CD4-positive, alpha-beta T cell treated with Interleukin-1 beta for 1 hour (primary cell): Measurements from ENCODE around the gene PCDHGA7.
"Not testable (repeated sequence)": the region's sequence is repeated elsewhere in the genome, so short reads cannot be mapped to it uniquely, and the experiment has no call there.

Experiments
- DNase-seq, 2 donors: peaks; one replicate each; pipeline ENCODE4 v3.0.0-alpha.2; 2020 to 2022

Gene PCDHGA7

GRCh38 chr5:141382469-141383294 lies at the start of gene PCDHGA7:
TSS of gene PCDHGA7 (plus strand) at chr5:141382742. CDS start at chr5:141382900, 158 bp downstream.
- no peak for DNase-seq

DNA sequence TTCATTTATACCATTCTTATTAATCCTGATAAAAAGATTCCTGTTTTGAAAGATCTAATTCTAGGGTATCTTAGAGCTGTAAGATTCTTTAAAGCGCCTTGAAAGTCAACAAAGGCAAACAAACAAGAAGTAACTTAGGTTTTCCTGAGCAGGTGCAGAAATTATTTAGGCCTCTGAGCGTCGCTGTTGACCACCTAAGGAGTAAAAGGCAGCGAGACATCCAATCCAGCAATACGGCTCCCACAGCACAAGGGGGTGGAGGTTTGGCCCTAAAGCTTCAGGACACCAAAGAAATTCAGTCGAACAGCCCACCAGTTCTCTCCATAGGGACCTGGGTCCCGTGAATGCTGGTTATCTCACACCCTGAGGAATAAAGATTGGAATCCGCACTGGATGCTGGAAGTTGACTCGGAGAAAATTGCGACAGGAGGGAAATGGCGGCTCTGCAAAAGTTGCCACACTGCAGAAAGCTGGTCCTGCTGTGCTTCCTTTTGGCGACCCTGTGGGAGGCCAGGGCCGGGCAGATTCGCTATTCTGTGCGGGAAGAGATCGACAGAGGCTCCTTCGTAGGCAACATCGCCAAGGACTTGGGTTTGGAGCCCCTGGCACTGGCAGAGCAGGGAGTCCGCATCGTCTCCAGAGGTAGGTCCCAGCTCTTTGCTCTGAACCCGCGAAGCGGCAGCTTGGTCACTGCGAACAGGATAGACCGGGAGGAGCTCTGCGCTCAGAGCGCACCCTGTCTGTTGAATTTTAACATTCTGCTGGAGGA lies 43.8 kb upstream of the PCDHGA7 start, which contains the start of gene PCDHGA2:
PCDHGA2 (plus strand) TSS at position 223 of the 769 bp plus-strand sequence.
- no peak for DNase-seq

DNA sequence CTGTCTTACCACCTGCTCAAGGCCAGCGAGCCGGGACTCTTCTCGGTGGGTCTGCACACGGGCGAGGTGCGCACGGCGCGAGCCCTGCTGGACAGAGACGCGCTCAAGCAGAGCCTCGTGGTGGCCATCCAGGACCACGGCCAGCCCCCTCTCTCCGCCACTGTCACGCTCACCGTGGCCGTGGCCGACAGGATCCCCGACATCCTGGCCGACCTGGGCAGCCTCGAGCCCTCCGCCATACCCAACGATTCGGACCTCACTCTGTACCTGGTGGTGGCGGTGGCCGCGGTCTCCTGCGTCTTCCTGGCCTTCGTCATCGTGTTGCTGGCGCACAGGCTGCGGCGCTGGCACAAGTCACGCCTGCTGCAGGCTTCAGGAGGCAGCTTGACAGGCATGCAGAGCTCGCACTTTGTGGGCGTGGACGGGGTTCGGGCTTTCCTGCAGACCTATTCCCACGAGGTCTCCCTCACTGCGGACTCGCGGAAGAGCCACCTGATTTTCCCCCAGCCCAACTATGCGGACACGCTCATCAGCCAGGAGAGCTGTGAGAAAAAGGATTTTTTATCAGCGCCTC lies 41.7 kb upstream of the PCDHGA7 start:
- DNase-seq: not testable (repeated sequence)

DNA sequence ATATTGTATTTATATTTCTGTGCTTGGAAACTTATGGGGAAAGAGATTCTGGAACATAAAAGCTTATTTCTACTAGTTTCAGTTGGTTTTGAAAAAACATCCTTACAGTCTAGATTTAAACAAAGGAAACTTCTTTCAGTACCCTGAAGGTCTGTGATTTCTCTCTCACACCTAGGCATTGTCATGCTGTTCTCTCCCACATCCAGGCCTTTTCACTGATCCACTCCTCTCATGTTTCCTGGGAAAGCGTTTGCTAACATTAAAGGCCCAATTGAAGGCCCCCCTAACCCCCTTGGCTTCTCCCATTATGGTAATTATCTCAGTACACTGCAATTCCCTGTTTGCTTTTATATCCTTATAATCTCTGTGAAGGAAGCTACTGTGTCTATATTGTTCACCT lies 39.8 kb upstream of the PCDHGA7 start:
- no peak for DNase-seq

- no peak for DNase-seq
Observed at GRCh38 chr5:141343242-141343952, 39.1 kb upstream of the PCDHGA7 start, which contains the start of gene PCDHGA3. TSS of gene PCDHGA3 (plus strand) at chr5:141343829. CDS start at chr5:141344034, 205 bp downstream.

DNA sequence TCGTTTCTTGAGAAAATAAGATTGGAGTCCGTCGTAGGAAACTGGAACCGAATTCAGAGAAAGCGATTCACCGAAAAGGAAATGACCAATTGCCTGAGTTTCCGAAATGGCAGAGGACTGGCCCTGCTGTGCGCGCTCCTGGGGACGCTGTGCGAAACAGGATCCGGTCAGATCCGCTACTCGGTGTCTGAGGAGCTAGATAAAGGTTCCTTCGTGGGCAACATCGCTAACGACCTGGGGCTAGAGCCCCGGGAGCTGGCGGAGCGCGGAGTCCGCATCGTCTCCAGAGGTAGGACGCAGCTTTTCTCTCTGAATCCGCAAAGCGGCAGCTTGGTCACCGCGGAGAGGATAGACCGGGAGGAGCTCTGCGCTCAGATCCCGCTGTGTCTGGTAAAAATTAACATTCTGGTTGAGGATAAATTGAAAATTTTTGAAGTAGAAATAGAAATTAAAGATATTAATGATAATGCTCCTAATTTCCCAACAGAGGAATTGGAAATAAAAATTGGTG lies 38.5 kb upstream of the PCDHGA7 start:
- DNase-seq: no peak

- no peak for DNase-seq
Observed at GRCh38 chr5:141345327-141345726, 37.2 kb upstream of the PCDHGA7 start.

GRCh38 chr5:141346017-141346416 lies 36.5 kb upstream of the PCDHGA7 start:
- DNase-seq: not testable (repeated sequence)

- peak; percentile 18 to 46 for DNase-seq
Observed at GRCh38 chr5:141349917-141350619, 32.5 kb upstream of the PCDHGA7 start, which contains the start of gene PCDHGB1. TSS of gene PCDHGB1 (plus strand) at chr5:141350099. CDS start at chr5:141350261, 162 bp downstream.

DNA sequence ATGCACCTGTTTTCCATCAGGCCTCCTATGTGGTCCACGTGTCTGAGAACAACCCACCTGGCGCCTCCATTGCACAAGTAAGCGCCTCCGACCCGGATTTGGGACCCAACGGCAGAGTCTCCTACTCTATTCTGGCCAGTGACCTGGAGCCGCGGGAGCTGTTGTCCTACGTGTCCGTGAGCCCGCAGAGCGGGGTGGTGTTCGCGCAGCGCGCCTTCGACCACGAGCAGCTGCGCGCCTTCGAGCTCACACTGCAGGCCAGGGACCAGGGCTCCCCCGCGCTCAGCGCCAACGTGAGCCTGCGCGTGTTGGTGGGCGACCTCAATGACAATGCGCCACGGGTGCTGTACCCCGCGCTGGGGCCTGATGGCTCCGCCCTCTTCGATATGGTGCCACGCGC lies 31.0 kb upstream of the PCDHGA7 start:
- no peak for DNase-seq

GRCh38 chr5:141354900-141355469 lies 27.6 kb upstream of the PCDHGA7 start, which contains the start of gene PCDHGA4:
TSS of gene PCDHGA4 (plus strand) at chr5:141355021. CDS start at chr5:141355108, 87 bp downstream.
- peak in 1 of 2 donors; percentile 16 for DNase-seq

GRCh38 chr5:141355641-141356040 lies 26.9 kb upstream of the PCDHGA7 start:
- DNase-seq: no peak

DNA sequence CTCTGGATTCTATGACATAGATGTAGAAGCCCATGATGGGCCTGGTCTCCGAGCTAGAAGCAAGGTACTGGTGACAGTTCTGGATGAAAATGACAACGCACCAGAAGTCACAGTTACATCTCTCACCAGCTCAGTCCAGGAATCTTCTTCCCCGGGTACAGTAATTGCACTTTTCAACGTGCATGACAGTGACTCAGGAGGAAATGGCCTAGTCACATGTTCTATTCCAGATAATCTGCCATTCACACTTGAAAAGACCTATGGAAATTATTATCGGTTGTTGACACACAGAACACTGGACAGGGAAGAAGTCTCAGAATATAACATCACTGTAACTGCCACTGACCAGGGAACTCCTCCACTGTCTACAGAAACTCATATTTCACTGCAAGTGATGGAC lies 26.4 kb upstream of the PCDHGA7 start:
- DNase-seq: no peak

DNA sequence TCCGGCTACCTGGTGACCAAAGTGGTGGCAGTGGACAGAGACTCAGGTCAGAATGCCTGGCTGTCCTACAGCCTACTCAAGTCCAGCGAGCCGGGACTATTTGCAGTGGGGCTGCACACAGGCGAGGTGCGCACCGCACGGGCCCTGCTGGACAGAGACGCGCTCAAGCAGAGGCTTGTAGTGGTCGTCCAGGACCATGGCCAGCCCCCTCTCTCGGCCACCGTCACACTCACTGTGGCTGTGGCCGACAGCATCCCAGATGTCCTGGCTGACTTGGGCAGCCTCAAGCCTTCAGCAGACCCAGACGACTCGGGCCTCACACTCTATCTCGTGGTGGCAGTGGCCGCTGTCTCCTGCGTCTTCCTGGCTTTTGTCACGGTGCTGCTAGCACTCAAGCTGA lies 25.6 kb upstream of the PCDHGA7 start:
- no peak for DNase-seq

GRCh38 chr5:141359790-141360426 lies 22.6 kb upstream of the PCDHGA7 start, which contains the start of gene PCDHGB2:
TSS of gene PCDHGB2 (plus strand) at chr5:141359994. CDS start at chr5:141360136, 142 bp downstream.
- peak in 1 of 2 donors; percentile 41 for DNase-seq

- DNase-seq: no peak
Observed at GRCh38 chr5:141360685-141361084, 21.9 kb upstream of the PCDHGA7 start.

GRCh38 chr5:141362719-141363118 lies 19.8 kb upstream of the PCDHGA7 start:
- no peak for DNase-seq

DNA sequence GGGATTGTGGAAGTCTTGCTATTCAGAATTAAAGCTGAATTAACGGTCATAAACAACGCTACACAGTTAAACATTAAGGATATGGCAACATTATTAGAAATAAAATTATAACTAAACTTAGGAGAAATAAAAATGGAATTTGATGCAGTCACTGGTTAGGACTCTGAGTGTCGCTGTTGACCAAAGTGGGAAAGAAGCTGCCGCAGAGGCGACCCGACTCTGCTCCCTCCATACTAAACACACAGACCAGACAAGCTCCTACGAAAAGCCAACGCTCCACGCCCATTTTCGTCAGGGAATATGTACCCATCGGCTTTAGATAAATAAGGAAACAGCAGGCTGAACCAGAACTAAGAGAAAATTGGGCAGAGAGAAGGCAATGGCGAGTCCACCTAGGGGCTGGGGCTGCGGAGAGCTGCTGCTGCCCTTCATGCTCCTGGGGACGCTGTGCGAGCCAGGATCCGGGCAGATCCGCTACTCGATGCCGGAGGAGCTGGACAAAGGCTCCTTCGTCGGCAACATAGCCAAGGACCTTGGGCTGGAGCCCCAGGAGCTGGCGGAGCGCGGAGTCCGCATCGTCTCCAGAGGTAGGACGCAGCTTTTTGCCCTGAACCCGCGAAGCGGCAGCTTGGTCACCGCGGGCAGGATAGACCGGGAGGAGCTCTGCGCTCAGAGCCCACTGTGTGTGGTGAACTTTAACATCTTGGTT lies 18.4 kb upstream of the PCDHGA7 start, which contains the start of gene PCDHGA5:
PCDHGA5 (plus strand) TSS at position 211 of the 709 bp plus-strand sequence; CDS start at position 380, 169 bp downstream.
- DNase-seq: no peak

DNA sequence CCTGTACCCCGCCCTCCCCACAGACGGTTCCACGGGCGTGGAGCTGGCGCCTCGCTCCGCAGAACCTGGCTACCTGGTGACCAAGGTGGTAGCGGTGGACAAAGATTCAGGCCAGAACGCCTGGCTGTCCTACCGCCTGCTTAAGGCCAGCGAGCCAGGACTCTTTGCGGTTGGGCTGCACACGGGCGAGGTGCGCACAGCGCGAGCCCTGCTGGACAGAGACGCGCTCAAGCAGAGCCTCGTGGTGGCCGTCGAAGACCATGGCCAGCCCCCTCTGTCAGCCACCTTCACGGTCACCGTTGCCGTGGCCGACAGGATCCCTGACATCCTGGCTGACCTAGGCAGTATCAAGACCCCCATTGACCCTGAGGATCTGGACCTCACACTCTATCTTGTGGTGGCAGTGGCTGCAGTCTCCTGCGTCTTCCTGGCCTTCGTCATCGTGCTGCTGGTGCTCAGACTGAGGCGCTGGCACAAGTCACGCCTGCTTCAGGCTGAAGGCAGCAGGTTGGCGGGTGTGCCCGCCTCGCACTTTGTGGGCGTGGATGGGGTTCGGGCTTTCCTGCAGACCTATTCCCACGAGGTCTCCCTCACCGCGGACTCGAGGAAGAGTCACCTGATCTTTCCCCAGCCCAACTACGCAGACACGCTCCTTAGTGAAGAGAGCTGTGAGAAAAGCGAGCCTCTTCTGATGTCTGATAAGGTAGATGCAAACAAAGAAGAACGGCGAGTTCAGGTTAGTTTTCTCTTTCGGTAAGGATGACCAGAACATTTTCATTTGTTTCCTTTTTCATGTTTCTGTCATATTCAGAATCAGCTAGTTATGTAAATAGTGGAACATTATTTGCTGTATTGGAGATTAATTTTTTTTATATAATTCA lies 16.3 kb upstream of the PCDHGA7 start:
- no peak for DNase-seq
